SW 1271 (cell line): Measurements from ENCODE around the gene LTBP1.
"Not testable (repeated sequence)": the region's sequence is repeated elsewhere in the genome, so short reads cannot be mapped to it uniquely, and the experiment has no call there.

Experiments used
- DNase-seq, 2 experiments: peaks; one replicate each; lab custom pipeline; 2025; lab: John Stamatoyannopoulos, UW

The LTBP1 gene

DNA sequence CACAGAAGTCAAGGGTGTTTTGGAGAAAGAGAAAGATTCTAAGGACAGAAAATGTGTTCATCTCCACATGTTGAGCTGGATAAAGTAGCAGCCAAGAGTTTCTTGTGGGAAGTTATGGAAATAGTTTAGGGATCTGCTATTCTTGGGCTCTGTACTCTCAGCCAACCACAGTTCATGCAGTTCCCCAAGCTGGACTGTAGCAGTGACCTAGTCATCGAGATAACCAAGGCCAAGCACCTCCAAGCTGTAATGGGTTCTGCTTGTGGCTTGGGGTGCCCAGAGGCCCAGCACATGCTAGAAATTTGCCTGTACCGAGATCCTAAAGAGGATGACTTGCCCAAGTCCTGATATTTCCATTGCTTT, 437.8 kb downstream of the LTBP1 start:
- no peak for DNase-seq

DNA sequence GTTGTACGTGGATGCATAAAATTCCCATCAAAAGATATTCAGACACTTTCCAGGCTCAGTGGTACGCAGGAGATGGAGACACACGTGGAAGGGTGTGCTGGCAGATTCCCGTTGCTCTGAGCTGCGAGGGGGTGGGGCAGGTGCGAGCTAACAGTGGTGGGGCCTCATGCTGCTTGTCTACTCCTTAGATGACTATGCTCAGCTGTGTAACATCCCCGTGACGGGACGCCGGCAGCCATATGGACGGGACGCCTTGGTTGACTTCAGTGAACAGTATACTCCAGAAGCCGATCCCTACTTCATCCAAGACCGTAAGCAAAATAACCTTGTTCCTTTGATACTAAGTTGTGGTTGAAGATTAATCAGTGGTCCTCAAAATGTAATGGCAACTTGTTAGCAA, 442.2 kb downstream of the LTBP1 start:
- DNase-seq, result no peak

DNA sequence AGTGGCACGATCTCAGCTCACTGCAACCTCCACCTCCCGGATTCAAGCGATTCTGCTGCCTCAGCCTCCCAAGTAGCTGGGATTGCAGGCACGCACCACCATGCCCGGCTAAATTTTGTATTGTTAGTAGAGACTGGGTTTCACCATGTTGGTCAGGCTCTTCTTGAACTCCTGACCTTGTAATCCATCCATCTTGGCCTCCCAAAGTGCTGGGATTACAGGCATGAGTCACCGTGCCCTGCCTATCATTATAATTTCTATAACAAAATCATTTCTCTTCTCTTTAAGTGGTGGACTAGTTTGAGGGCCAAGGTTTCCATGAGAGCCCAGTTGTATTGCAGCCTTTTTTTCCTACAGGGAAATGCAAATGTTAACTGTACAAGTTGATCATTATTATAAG, 442.9 kb downstream of the LTBP1 start:
- not testable (repeated sequence) for DNase-seq

GRCh38 chr2:33391529-33392255, 444.9 kb downstream of the LTBP1 start:
- DNase-seq, result no peak

GRCh38 chr2:33392366-33392765, 445.6 kb downstream of the LTBP1 start:
- DNase-seq, result no peak

DNA sequence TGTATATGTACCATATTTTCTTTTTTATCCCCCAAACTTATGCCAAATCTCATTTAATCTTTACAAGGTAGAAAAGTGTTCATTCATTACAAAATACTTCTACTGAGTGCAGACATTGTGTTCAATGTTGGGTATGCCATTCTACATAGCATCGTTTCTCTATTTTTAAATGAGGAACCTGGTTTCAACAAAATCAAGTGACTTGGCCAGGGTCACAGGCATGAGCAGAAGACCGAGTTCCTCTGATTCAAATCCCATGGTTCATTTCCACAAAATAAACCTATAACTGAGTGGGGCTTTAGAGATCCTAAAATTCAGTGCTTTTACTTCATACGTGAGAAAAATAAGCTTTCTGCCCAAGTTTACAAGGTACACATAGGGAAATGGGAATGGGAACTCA, 448.3 kb downstream of the LTBP1 start:
- no peak for DNase-seq

- DNase-seq, result peak; percentile 10 to 70
These were observed 449.0 kb downstream of the LTBP1 start for GRCh38 chr2:33395655-33396249.

DNA sequence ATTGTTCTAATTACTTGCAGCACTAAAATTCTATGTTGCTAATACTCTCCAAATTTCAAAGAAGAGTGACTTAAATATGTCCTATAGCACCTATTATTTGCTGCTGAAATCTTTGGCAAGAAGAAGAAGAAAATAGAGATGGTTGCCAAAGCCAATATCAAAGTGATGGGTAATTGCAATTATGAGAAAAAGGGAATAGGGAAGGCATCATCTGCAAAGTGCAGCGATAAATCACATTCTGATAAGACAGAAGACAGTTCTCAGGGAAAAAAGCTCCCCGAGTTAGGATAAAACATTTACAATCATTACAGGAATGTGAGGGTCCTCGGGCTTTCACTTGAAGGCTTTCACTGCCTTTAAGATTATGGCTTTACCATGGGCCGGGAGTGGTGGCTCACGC, 457.6 kb downstream of the LTBP1 start:
- no peak for DNase-seq

GRCh38 chr2:33406622-33407021, 459.9 kb downstream of the LTBP1 start:
- DNase-seq, result no peak

GRCh38 chr2:33408109-33408508, 461.4 kb downstream of the LTBP1 start:
- no peak for DNase-seq

DNA sequence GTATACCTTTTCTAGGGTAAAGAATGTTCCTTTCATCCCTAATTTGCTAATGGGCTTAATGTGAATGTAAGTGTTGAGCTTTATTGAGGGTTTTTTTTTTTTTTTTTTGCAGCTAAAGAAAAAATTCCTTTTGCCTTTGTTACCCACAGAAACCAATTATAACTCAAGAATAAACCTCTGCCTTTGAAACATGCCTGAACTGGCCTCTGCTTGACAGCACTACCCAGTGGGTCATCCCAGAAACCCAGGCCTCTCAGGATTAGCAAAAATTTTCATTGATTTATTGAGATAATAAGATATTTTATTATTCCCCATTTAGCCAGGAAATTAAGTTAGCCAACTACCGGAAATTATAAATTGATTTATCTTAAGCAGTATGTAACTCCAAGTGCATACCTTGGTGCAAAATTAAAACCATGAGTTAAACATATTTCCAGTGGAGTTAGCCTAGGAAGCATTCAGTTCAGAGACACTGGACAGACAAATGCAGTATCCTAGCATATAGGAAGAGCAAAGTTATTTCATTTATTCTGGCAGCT, 462.7 kb downstream of the LTBP1 start:
- DNase-seq, result no peak

DNA sequence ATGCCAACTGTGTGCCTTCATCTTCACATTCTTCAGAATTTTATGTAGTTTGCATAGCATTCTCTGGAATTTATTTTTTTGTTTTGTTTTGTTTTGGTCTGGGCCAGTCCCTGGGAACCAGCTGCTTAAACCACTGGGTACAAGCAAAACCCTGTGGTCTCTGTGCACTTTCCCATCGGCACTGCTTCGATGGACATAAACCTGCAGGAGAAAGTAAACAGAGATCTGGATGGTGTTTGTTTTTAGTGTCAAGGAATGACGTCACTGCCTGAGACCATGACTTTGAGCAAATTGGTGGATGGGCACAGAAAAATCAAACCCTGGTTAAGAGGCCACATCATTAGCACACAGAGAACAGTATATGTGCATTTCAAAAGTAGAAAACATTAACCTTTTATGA, 465.0 kb downstream of the LTBP1 start:
- no peak for DNase-seq

DNA sequence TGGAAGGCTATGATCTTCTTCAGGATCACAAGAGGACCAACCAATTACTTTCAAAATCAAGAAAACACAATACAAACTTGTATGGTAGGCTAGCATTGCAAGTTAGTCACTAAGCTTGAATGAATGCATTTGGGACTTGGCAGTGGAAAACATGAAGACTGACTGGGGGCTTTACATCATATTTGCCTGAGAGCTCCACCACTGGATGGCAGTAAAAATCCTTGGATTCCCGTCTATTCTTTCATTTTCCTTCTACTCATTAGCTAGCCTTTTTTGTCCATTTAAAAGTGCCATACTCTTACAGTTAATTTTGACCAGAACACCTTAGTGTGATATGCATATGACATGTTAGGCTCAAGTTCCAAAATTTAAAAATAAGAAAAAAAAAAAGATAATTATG, 466.2 kb downstream of the LTBP1 start:
- DNase-seq, result peak in 1 of 2 experiments; percentile 32

DNA sequence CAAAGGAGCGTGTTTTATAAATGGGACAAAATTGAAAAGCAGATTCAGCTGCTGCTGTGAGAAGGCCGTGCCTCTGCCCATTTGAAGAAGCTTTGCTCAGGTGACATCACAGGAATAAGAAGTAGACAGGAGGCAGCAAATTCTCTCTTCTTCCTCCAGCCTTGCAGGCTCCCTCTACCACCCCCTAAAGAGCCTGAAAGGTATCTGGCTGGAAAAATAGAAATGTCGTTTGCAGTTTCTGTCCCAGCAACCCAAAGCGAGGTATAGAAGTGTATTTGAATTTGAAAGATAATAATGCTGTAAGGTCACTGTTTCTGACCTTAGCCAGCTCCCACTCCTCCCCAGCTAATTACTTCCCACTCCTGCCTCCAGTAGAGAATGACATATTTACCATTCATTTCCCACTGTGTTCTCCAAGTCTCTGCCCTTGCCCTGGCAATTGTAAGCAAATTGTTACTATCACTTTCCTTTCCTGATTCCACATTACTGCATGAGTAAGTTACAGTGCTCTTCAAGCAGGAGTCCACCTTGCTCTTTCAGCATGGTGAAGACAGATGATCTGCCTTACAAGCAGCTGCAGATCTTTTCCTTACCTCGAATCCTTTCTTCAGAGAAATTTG, 472.9 kb downstream of the LTBP1 start:
- no peak for DNase-seq

DNA sequence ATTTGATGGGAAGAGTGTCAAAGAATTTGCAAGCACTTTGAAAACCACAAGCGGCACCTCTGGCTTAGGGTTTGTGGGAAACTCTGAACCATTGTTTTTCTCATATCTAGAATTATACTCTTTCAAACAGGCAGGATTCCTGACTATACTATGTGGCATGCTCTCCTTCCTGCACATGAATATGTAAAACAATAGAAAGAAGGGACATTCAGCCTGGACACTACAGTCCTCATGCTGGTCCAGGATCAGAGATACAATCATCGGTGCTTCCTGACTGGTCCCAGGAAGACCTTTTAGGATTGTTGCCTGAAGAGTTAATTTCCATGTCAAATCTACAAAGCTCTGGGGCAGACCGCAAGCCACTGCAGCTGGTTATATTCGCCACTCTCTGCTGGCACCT, 474.0 kb downstream of the LTBP1 start:
- DNase-seq, result no peak

DNA sequence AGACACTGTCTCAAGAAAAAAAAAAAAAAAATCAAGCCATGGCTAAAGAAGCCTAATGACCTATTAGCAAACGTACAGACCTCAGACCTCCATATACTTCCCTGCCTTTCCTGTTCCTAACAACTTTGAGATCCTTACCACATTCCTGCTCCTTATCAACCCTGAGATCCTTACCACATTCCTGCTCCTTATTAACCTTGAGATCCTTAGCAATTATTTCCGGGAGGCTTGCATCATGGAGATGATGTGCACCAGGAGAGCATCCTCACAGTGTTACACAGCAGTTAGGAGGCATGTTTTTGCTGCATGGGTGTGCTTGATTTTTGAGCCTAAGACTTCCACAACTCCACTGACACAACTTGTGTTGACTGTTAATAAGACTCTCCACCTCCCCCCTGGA, 475.1 kb downstream of the LTBP1 start:
- DNase-seq, result no peak

- no peak for DNase-seq
These were observed 478.4 kb downstream of the LTBP1 start for GRCh38 chr2:33425161-33425560.

- no peak for DNase-seq
These were observed 478.9 kb downstream of the LTBP1 start for GRCh38 chr2:33425586-33426031.

- peak in 1 of 2 experiments; percentile 5 for DNase-seq
These were observed 480.0 kb downstream of the LTBP1 start for GRCh38 chr2:33426666-33427231.

DNA sequence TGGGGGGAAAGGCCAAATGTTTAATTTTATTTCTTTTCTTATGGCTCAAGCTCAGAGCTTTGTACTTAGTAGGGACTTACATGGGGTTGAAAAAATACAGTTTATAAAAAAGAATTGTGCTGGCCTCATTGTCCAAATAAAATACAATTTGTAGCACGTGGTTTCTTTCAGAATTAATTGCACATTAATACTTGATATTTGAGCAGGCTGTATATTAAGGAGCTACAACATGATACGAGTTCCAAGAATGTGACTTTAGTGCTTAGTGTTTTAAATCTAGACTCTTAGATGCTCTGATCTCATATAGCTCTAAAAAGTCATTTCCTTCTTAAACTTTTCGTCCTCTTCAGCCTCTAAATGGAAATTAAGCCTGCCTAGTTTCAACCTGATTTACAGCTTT, 483.3 kb downstream of the LTBP1 start:
- no peak for DNase-seq

DNA sequence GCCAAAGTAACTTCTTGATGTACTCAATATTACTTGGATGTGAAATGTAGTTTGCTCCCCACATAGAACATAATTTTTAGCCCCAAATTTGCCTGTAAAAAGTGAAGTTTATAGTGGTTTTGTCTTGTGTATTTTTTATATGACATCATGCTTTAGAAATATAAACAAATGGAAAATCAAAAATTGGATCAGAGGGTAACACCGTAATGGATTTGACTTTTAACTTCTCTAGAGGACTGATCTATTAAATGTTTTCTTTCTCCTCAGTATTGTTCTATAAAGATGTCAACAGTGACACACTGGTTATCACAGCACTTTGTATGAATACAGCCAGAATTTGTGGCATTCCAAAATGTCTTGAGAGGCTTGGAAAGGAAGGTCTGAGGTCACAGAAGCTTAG, 484.1 kb downstream of the LTBP1 start:
- no peak for DNase-seq

GRCh38 chr2:33432871-33433270, 486.1 kb downstream of the LTBP1 start:
- DNase-seq, result no peak
